ENCODE results near the gene CARD10. TPM values are rescaled to one million over a fixed set of nuclear protein-coding genes. Genes with fewer than 3 reads are reported as not detected.
"Not testable (repeated sequence)": the region's sequence is repeated elsewhere in the genome, so short reads cannot be mapped to it uniquely, and the experiment has no call there.

Gene CARD10
- total and polyA plus RNA-seq, 2 of the 13 experiments (the other 11 are each of a cell fraction or from before 2014, with no cell fraction given): 35.2 to 55.8 TPM

- DNase-seq (ENCODE audit: low spot score); H3K27me3 ChIP-seq (ENCODE audit: control insufficient read depth in 1 of 2, insufficient read depth in 2 of 2, low read length in 2 of 2); CTCF ChIA-PET (ENCODE audit: low intra/inter-chr PET ratio, low total read pairs); H4K20me1 ChIP-seq (ENCODE audit: insufficient read depth, low read length); ATAC-seq; H3K4me3 ChIP-seq (replicated peaks in 1 of 3; ENCODE audit: insufficient read depth in 1 of 3, low read depth in 2 of 3, low read length in 3 of 3); FAIRE-seq; H2AFZ ChIP-seq (ENCODE audit: low read length); H3K27ac ChIP-seq (ENCODE audit: extremely low read length, insufficient read depth, low read length); H3K4me2 ChIP-seq (ENCODE audit: low read depth, low read length); H3K9ac ChIP-seq (ENCODE audit: insufficient read depth, low read depth, low read length); in situ Hi-C loops (cut with HindIII; ENCODE audit: extremely low pct_ligation_motif_present, low pct_unique_long_range_greater_than_20kb); H3K9me3 ChIP-seq (ENCODE audit: low read length); H3K79me2 ChIP-seq (ENCODE audit: insufficient read depth, low read length); BruUV-seq (replicated peaks); intact Hi-C loops (cut with micrococcal nuclease; ENCODE audit: unreplicated experiment); H3K36me3 ChIP-seq (replicated peaks in 1 of 2; ENCODE audit: control insufficient read depth in 1 of 2, insufficient read depth in 2 of 2, low read length in 2 of 2); POLR2A ChIA-PET; H3K4me1 ChIP-seq (ENCODE audit: insufficient read depth, low read length): not testable (repeated sequence)
- TF ChIP-seq MNT (IDR thresholded peaks at IDR 0.05): peak; percentile 36
- WGBS (ENCODE audit: low lambda C conversion rate): 73% methylated on average over 14 of the region's 14 CpGs
Measured at GRCh38 chr22:37468201-37468695, 51.0 kb downstream of the CARD10 start.

- no peaks in the 10 kb centered on the region for H3K79me2 ChIP-seq (ENCODE audit: insufficient read depth, low read length)
- no peaks in the 10 kb centered on the region for H4K20me1 ChIP-seq (ENCODE audit: insufficient read depth, low read length)
- H2AFZ ChIP-seq (ENCODE audit: low read length): no peak overlapping the region
- FAIRE-seq (no peak), DNase-seq (ENCODE audit: low spot score) (no peak), ATAC-seq (no peak)
- no peak overlapping the region for H3K27ac ChIP-seq (ENCODE audit: extremely low read length, insufficient read depth, low read length)
- in situ Hi-C loops (cut with HindIII; ENCODE audit: extremely low pct_ligation_motif_present, low pct_unique_long_range_greater_than_20kb) (no loop called here), intact Hi-C loops (cut with micrococcal nuclease; ENCODE audit: unreplicated experiment) (no loop called here)
- CTCF ChIA-PET (ENCODE audit: low intra/inter-chr PET ratio, low total read pairs): no interaction called here
- H3K4me2 ChIP-seq (ENCODE audit: low read depth, low read length): no peak overlapping the region
- no peak overlapping the region for H3K4me3 ChIP-seq (replicated peaks in 1 of 3; ENCODE audit: insufficient read depth in 1 of 3, low read depth in 2 of 3, low read length in 3 of 3)
- POLR2A ChIA-PET: no interaction called here
- no TSS peak for BruUV-seq (replicated peaks)
- H3K9me3 ChIP-seq (ENCODE audit: low read length): no peaks in the 10 kb centered on the region
- H3K4me1 ChIP-seq (ENCODE audit: insufficient read depth, low read length): no peaks in the 10 kb centered on the region
- no peak overlapping the region for H3K9ac ChIP-seq (ENCODE audit: insufficient read depth, low read depth, low read length)
- peaks cover 0 to 7% of the 10 kb centered on the region in 2 experiments; a peak in 4 of 5 replicates for H3K27me3 ChIP-seq (ENCODE audit: control insufficient read depth in 1 of 2, insufficient read depth in 2 of 2, low read length in 2 of 2)
- TF ChIP-seq ZNF652 (CRISPR knock-in tag; IDR thresholded peaks at IDR 0.05; ENCODE audit: borderline replicate concordance, low read depth) (0 out of 2 replicates have a peak, but pooled peaks have one; percentile 18), HMG20A (CRISPR knock-in tag; IDR thresholded peaks at IDR 0.05; ENCODE audit: borderline replicate concordance) (no peak), ZNF768 (CRISPR knock-in tag; IDR thresholded peaks at IDR 0.05) (0 out of 2 replicates have a peak, but pooled peaks have one; percentile 15), ONECUT2 (CRISPR knock-in tag; IDR thresholded peaks at IDR 0.05) (no peak)
- TF ChIP-seq, protein P1, sequence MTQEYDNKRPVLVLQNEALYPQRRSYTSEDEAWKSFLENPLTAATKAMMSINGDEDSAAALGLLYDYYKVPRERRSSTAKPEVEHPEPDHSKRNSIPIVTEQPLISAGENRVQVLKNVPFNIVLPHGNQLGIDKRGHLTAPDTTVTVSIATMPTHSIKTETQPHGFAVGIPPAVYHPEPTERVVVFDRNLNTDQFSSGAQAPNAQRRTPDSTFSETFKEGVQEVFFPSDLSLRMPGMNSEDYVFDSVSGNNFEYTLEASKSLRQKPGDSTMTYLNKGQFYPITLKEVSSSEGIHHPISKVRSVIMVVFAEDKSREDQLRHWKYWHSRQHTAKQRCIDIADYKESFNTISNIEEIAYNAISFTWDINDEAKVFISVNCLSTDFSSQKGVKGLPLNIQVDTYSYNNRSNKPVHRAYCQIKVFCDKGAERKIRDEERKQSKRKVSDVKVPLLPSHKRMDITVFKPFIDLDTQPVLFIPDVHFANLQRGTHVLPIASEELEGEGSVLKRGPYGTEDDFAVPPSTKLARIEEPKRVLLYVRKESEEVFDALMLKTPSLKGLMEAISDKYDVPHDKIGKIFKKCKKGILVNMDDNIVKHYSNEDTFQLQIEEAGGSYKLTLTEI (CRISPR knock-in tag; conservative IDR thresholded peaks at IDR 0.05): no peak
- 8% methylated on average over 4 of the region's 14 CpGs for WGBS (ENCODE audit: low lambda C conversion rate)
- H3K36me3 ChIP-seq (replicated peaks in 1 of 2; ENCODE audit: control insufficient read depth in 1 of 2, insufficient read depth in 2 of 2, low read length in 2 of 2): no peaks in the 10 kb centered on the region
Measured at GRCh38 chr22:37467391-37467955, 51.7 kb downstream of the CARD10 start.

Data from HepG2 (cell line).